HEK293 (cell line): ENCODE results near the gene NOS1.

Source experiments
- CTCF ChIP-seq: fragments of 450-650 bp; formaldehyde crosslinking; IDR thresholded peaks from 2 replicates; pipeline ENCODE4 v1.5.1; 2016; ENCODE audit warnings: missing biosample characterization, missing genetic modification characterization
- GFI1B ChIP-seq: fragments of 450-650 bp; formaldehyde crosslinking; IDR thresholded peaks from 2 replicates; pipeline ENCODE4 v1.5.1; 2016; ENCODE audit warnings: missing biosample characterization, missing genetic modification characterization
- KLF16 ChIP-seq: fragments of 450-650 bp; formaldehyde crosslinking; IDR thresholded peaks from 2 replicates; pipeline ENCODE4 v1.5.1; 2017; ENCODE audit warnings: missing biosample characterization, missing genetic modification characterization
- ZBTB8A ChIP-seq: fragments of 450-650 bp; formaldehyde crosslinking; IDR thresholded peaks from 2 replicates; pipeline ENCODE4 v1.5.1; 2016; ENCODE audit warnings: missing biosample characterization, missing genetic modification characterization
- ZFP41 ChIP-seq: fragments of 450-650 bp; formaldehyde crosslinking; IDR thresholded peaks from 2 replicates; pipeline ENCODE4 v1.5.1; 2016; ENCODE audit warnings: missing biosample characterization, missing genetic modification characterization, borderline replicate concordance
- ZNF19 ChIP-seq: fragments of 450-650 bp; formaldehyde crosslinking; IDR thresholded peaks from 2 replicates; pipeline ENCODE4; 2016; ENCODE audit warnings: missing biosample characterization, missing genetic modification characterization, low read depth
- ZNF23 ChIP-seq: fragments of 450-650 bp; formaldehyde crosslinking; IDR thresholded peaks from 2 replicates; pipeline ENCODE4 v1.5.1; 2016; ENCODE audit warnings: missing biosample characterization, missing genetic modification characterization, borderline replicate concordance
- ZNF350 ChIP-seq: fragments of 450-650 bp; formaldehyde crosslinking; IDR thresholded peaks from 2 replicates; pipeline ENCODE4 v1.5.0; 2017; ENCODE audit warnings: missing biosample characterization, mild to moderate bottlenecking, missing genetic modification characterization
- ZNF548 ChIP-seq: fragments of 450-650 bp; formaldehyde crosslinking; IDR thresholded peaks from 2 replicates; pipeline ENCODE4 v1.5.1; 2016; ENCODE audit warnings: missing biosample characterization, missing genetic modification characterization
- ZSCAN18 ChIP-seq: fragments of 450-650 bp; formaldehyde crosslinking; IDR thresholded peaks from 2 replicates; pipeline ENCODE4 v1.5.1; 2016; ENCODE audit warnings: missing biosample characterization, missing genetic modification characterization

DNA sequence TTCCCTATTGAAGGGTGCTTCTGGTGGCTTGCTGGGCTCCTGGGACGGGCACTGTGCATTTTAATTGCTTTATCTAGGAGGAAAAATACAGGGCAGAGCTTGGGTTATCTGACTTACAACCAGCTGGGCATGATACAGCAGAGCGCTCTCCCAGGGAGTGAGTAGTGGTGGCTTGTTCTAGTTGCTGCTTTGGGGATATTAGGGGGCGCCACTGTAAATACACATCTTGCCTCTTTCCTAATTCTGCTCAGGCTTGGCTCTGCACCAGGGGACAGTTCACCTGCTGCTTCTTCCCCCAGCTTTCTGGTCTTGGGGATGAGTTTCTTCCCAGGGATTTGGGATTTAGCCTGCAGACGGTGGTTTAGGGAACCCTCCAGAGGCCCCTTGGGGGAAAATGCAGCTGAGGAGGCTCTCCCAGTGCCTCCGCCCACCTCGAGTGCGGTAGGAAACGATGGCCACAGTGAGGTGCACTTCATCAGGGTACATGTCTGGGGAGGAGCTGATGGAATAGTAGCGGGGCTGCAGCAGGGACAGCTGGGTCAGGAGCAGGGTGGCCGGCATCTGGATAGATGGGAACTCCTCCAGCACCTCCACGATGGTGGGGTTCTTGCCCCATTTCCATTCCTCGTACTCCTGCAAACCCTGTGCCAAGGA lies 134.3 kb downstream of the NOS1 start:
- TF ChIP-seq CTCF (tag by site-specific recombination): no peak
- TF ChIP-seq ZNF548 (tag by site-specific recombination): no peak
- no peak for TF ChIP-seq ZNF19 (tag by site-specific recombination)
- TF ChIP-seq KLF16 (tag by site-specific recombination): no peak
- no peak for TF ChIP-seq ZBTB8A (tag by site-specific recombination)
- no peak for TF ChIP-seq GFI1B
- no peak for TF ChIP-seq ZNF23 (tag by site-specific recombination)
- TF ChIP-seq ZSCAN18: no peak
- TF ChIP-seq ZFP41 (tag by site-specific recombination): no peak
- no peak for TF ChIP-seq ZNF350 (tag by site-specific recombination)
